ENCODE data around the gene BRI3BP.
"Not testable (repeated sequence)": the region's sequence is repeated elsewhere in the genome, so short reads cannot be mapped to it uniquely, and the experiment has no call there.

The BRI3BP gene

DNA sequence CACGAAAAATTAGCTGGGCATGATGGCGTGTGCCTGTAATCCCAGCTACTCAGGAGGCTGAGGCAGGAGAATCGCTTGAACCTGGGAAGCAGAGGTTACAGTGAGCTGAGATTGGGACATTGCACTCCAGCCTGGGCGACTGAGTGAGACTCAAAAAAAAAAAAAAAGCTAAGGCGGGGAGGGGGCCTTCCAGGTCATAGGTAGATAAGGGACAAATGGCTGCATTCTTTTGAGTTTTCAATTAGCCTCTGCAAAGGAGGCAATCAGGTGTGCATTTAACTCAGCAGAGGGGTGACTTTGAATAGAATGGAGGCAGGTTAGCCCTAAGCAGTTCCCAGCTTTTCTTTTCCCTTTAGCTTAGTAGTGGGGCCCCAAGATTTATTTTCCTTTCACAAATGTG lies 71.0 kb downstream of the BRI3BP start:
- FAIRE-seq (no peak), DNase-seq (ENCODE audit: insufficient read length, low spot score) (no peak)

DNA sequence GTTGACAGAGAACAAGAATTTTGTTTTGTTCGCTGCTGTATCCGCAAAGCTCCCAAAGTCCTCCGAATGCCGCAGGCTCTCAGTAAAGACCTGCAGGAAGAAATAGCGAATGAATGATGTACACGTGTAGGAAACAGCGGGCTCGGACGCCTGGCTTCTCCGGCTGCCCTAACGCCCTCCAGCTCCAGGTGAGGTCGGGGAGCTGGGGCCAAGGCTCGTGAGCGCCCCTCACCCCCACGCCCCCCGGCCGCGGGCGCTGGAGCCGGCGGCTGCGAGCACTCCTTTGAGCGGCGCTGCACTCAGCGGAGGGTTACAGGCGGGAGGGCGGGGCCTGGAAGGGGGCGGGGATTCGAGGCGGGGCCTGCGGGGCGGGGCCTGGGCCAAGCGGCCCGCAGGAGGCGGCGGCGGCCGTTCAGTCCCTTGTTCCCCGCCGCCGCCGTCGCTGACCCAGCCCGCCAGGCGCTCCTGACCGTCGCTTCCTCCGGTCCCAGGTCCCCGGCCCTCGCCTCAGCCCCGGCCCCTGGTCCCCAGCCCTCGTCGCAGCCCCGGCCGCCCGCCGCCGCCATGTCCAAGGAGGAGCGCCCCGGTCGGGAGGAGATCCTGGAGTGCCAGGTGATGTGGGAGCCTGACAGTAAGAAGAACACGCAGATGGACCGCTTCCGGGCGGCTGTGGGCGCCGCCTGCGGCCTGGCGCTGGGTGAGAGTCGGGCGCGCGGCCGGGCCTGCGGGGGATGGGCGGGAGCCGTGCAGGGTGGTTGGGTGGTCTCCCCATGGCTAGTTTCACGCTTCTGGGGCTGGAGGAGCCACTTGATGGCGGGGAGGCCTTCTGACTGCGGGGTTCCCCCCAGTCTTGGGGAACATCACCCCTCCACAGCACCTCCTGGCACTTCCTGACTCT lies 71.8 kb downstream of the BRI3BP start, which contains the start of gene AACS:
TSS of gene AACS (plus strand) at position 415 of the 898 bp plus-strand sequence. CDS start at position 565, 150 bp downstream.
- DNase-seq (ENCODE audit: insufficient read length, low spot score), result peak; percentile 91
- FAIRE-seq, result peak; percentile 53

DNA sequence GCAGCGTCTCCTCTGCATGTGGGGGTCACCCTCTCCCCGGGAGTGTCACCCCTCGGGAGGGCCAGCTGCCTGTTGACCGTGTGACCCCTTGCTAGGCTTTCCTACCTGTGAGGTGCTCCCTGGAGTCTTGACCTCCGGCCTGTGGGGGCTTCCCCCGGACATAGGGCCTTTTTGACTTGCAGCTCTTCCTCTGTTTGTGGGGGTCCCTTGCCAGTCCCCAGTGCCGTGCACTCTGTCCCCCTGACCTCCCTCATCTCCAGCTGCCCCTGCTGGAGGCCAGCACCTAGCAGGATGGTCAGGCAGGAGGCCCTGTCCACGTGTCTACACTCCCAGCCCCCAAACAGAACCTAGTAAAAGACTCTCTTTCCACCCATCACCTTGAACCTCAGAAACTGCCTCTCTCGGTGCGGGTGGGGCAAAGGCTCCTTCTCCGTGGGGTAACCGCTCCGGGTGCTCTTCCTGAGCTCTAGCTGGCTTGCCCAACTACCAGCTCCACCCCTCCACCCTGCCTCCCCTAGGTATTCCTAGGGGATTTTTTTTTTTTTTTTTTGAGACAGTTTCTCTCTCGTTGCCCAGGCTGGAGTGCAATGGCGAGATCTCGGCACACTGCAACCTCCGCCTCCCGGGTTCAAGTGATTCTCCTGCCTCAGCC lies 72.6 kb downstream of the BRI3BP start:
- FAIRE-seq (no peak), DNase-seq (ENCODE audit: insufficient read length, low spot score) (no peak)

DNA sequence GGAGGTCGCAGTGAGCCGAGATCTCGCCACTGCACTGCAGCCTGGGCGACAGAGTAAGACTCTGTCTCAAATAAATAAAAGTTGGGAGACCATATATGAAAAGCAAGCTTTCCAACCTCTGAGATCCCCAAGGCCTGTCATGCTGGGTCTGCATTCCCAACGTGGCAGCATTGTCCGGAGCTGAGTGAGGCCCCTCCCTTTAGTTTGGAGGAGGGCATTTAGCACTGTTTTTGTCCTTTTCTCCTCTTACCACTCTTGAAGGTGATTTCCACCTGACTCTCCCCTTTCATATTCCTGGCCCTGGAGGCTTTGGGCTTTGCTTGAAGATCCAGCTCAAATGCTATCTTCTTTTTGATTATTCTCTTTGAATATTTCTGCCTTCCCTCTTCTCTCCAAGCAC lies 74.9 kb downstream of the BRI3BP start:
- DNase-seq (ENCODE audit: insufficient read length, low spot score), result no peak
- no peak for FAIRE-seq

DNA sequence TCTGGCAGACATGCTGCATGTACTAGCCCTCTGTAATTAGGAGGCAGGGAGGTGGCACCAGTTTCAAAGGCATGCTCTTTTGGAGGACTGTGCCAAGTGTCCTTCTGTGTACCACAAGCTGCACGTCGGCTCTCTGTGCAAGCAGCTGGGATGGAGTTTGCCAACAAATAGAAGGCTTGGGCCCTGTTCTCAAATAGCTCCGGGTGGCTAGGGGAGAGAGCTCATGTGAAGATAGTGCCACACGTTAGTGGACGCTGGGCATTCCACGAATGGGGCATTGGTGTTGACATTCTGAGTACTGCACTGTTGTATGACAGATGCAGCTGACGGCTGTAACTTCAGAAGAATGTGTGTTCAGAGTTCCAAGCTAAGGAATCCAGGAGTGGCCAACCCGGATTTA lies 76.2 kb downstream of the BRI3BP start:
- FAIRE-seq (no peak), DNase-seq (ENCODE audit: insufficient read length, low spot score) (no peak)

DNA sequence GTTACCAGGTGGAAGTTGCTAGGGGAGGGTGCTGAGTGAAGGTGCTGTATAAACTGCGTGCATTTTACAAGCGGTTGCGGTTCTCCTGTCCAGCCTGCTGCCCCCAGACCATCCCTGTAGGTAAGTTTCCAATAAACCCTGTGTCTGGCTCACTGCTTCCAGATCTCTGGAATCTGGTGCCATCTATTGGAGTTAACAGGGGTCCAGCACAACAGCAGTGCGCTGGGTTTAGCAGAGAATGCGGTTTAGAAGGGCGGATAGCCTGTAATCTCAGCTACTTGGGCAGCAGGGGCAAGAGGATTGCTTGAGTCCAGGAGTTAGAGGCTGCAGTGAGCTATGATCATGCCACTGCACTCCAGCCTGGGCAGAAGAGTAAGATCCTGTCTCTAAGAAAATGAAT lies 76.7 kb downstream of the BRI3BP start:
- FAIRE-seq (no peak), DNase-seq (ENCODE audit: insufficient read length, low spot score) (no peak)

DNA sequence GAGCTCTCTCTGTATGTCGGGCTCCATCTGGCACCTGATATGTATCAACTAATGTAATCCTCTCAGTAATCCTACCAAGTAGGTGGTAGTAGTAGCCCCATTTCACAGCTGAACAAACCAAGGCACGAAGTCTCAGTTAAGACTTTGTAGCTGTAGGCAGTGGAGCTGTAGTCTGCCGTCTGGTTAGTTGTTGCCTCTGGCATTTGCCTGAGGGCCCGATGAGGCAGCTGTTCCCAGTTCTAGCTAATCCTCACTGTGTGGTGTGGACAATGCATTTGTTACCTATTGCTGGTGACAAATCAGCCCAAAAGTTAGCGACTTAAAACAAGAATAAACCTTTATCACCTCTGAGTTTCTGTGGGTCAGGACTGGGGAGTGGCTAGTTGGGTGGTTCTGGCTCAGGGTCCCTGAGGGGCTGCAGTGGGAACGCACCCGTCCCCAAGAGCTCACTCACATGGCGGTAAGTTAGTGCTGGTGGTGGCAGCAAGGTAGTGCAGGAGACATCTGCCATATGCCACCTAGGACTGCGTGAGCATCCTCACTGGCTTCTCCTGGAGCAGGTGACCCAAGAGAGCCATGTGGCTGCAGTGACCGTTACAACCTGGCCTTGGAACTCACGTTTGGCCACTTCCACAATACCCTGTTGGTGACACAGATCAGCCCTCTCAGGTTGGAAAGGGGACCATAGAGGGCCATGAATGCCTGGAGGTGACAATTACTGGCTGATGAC lies 77.4 kb downstream of the BRI3BP start:
- DNase-seq (ENCODE audit: insufficient read length, low spot score), result no peak
- no peak for FAIRE-seq

DNA sequence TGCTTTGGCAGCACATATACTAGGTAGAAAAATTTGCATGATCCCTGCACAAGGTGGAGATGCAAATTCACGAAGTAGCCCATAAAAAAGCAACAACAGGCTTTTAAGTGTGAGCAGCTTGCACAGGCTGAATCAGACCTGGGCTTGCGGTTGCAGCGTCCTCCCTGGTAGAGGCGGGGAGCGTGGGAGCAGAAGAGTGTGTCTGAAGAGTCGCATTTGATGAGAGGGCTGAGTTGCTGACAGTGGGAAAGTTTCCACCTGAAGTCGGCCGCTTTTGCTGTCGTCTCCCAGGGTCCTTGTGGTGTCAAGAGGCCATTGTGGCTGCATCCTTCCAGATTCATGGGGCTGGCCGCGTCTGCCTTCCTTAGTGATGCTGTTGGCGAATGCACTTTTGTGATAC lies 78.0 kb downstream of the BRI3BP start:
- DNase-seq (ENCODE audit: insufficient read length, low spot score), result no peak
- FAIRE-seq, result no peak

DNA sequence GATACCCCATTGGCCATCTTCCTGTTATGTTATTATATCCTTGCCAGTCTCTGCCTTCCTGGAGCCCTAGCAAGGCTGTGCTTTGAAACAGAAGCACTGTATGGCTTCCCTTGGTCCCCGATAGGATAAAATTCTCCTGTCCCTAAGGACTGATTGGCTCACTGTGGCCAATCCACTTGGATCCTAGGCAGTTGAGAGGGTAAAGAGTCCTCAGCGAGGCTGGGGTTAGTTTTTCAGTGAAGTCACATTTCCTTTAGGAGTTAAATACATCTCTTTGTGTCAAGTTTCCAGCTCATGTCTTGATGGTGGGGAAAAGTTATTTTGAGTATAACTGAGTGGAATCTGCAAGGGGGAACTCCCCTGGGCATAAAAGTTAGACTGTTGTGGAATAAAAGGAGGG lies 79.1 kb downstream of the BRI3BP start:
- DNase-seq (ENCODE audit: insufficient read length, low spot score), result no peak
- FAIRE-seq, result no peak

DNA sequence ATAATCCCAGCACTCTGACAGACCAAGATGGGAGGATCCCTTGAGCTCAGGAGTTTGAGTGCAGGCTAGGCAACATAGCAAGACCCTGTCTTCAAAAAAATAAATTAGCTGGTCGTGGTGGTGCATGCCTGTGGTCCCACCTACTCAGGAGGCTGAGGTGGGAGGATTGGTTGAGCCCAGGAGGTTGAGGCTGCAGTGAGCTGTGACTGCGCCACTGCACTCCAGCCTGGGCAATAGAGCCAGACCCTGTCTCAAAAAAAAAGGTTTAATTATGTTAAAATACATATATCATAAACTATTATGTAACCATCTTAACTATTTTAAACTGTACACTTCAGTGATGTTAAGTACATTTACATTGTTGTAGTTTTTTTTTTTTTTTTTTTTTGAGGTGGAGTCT lies 80.8 kb downstream of the BRI3BP start:
- FAIRE-seq; DNase-seq (ENCODE audit: insufficient read length, low spot score): not testable (repeated sequence)

DNA sequence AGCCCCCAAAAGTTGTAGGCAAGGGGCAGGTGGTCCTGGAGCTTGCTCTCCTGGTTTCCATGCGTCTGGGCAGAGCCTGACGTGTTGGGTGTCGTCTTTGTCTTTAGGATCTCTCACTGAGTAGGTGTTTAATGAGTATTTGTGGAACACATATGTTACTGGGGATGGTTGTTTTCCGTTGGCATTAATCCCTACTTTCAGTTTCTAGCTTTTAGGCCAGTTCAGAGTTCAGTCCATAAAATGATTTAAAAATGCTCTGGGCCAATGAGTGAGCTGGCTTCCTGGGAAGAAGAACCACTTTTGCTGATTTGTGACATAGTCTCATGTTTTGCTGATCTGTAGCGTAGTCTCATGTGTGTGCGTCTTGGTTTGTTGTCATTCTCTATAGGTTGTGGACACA lies 82.7 kb downstream of the BRI3BP start:
- FAIRE-seq (no peak), DNase-seq (ENCODE audit: insufficient read length, low spot score) (no peak)

DNA sequence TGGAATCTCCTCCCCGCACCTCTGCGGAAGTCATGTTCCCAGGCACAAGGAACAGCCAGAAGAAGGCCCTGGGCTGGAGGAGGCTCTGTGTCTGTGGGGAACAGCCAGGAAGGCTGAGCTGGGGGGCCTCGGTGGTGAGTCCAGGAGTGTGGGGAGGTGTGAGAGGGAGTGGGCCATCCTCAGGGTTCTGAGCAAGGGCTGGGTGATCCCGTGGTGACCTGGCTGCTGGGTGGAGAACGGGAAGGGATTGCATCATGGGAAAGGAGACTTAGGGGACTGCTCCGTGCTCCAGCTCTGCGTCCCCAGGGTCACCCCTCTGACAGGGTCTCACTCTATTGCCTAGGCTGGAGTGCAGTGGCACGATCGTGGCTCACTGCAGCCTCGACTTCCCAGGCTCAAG lies 85.6 kb downstream of the BRI3BP start:
- DNase-seq (ENCODE audit: insufficient read length, low spot score) (no peak), FAIRE-seq (no peak)

DNA sequence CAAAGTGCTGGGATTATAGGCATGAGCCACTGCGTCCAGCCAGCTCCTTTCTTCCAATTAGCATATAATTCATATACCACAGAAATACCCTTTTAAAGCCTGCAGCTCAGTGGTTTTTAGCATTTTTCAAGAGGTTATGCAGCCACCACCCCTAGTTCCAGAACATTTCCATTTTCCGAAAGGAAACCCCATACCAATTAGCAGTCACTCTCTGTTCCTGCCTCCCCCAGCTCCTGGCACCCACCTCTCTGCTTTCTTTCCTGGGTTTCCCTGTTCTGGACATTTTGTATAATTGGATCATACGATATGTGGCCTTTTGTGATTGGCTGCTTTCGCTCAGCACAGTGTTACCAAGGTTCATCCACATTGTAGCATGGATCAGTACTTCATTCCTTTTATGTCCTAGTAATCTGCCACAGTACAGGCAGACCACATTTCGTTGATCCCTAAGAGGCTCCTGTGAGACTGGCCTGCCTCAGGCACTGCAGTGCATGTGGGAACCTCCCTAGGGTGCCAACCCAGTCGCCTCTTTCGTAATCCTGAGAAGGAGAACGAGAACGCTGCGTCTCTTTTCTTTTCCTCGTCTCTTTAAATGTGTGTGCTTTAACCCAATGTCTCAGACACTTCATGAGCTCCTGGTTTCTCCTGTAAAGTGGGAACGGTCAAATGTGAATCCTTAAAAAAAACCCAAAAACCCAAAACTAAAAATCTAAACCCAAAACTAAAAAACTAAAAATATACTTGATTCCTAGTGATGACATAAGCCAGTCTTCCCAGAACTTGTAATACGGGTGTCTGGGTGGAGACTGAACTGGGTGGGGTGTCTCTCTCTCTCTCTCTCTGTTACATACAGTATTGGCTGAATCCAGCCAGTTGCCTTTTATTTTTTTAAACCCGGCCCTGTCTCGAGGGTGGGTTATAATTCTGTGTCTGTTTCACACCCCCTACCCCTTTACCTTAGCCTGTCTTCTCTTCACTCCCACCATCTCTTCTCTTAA lies 86.5 kb downstream of the BRI3BP start:
- FAIRE-seq (no peak), DNase-seq (ENCODE audit: insufficient read length, low spot score) (no peak)

Data from GM19239 (cell line).